Loucy (cell line): ENCODE measurements around the gene TACR1.

Experiments used
- H2AFZ ChIP-seq: fragments of 200-600 bp; sonication (generic); 2 replicates; pipeline ENCODE4 v1.6.0; 2016; ENCODE audit warnings: antibody characterized with exemption, mild to moderate bottlenecking, low read length, moderate library complexity
- H3F3A ChIP-seq: fragments of 200-600 bp; 2 replicates; pipeline ENCODE4 v1.6.0; 2016; ENCODE audit warnings: antibody characterized with exemption, low read depth, mild to moderate bottlenecking
- H3K27me3 ChIP-seq: fragments of 200-600 bp; sonication (generic); 2 replicates; pipeline ENCODE4 v1.6.1; 2014; ENCODE audit warnings: low read length, mild to moderate bottlenecking; ENCODE audit not compliant: insufficient read depth, poor library complexity, severe bottlenecking
- H3K36me3 ChIP-seq: fragments of 200-600 bp; sonication (generic); 2 replicates; pipeline ENCODE4 v1.6.1; 2016; ENCODE audit warnings: low read length; ENCODE audit not compliant: insufficient read depth
- H3K4me1 ChIP-seq: fragments of 200-600 bp; sonication (generic); 2 replicates; pipeline ENCODE4 v1.5.1; 2014; ENCODE audit warnings: low read length, mild to moderate bottlenecking; ENCODE audit not compliant: insufficient read depth, poor library complexity, severe bottlenecking
- H3K4me2 ChIP-seq: fragments of 200-600 bp; sonication (generic); 2 replicates; pipeline ENCODE4 v1.6.0; 2014; ENCODE audit warnings: antibody characterized with exemption, low read length, low read depth, mild to moderate bottlenecking; ENCODE audit not compliant: poor library complexity, severe bottlenecking
- H3K4me3 ChIP-seq: fragments of 200-600 bp; sonication (generic); 2 replicates; pipeline ENCODE4 v1.5.1; 2014; ENCODE audit warnings: low read length, mild to moderate bottlenecking, mixed read lengths; ENCODE audit not compliant: poor library complexity, severe bottlenecking
- H3K79me2 ChIP-seq: fragments of 200-600 bp; sonication (generic); 2 replicates; pipeline ENCODE4 v1.6.1; 2014; ENCODE audit warnings: low read length; ENCODE audit not compliant: insufficient read depth
- H3K9ac ChIP-seq: fragments of 200-600 bp; sonication (generic); 2 replicates; pipeline ENCODE4 v1.6.0; 2014; ENCODE audit warnings: mild to moderate bottlenecking, low read depth, low read length, moderate library complexity; ENCODE audit not compliant: poor library complexity, severe bottlenecking
- H3K9me2 ChIP-seq: fragments of 200-600 bp; sonication (generic); replicated peaks from 2 replicates; pipeline ENCODE4 v1.6.1; 2016; ENCODE audit warnings: low read depth, low read length, mixed read lengths
- H3K9me3 ChIP-seq: fragments of 200-600 bp; sonication (generic); 2 replicates; pipeline ENCODE4 v1.6.1; 2014; ENCODE audit warnings: mild to moderate bottlenecking, antibody characterized with exemption, low read length, low read depth; ENCODE audit not compliant: insufficient read depth
- H4K20me1 ChIP-seq: fragments of 200-600 bp; sonication (generic); 2 replicates; pipeline ENCODE4 v1.6.0; 2014; ENCODE audit warnings: antibody characterized with exemption, low read length, mild to moderate bottlenecking; ENCODE audit not compliant: insufficient read depth, poor library complexity, severe bottlenecking
- EZH2phosphoT487 ChIP-seq: fragments of 200-600 bp; IDR thresholded peaks from 2 replicates; pipeline ENCODE4 v1.6.1; 2018; ENCODE audit warnings: antibody characterized with exemption, mild to moderate bottlenecking, moderate library complexity, borderline replicate concordance
- TF ChIP-seq, protein P1 (sequence below): fragments of 200-600 bp; sonication (generic); conservative IDR thresholded peaks from 2 replicates; pipeline ENCODE4 v1.5.1; 2014; ENCODE audit warnings: mild to moderate bottlenecking, antibody characterized with exemption, low read length

The TACR1 gene

DNA sequence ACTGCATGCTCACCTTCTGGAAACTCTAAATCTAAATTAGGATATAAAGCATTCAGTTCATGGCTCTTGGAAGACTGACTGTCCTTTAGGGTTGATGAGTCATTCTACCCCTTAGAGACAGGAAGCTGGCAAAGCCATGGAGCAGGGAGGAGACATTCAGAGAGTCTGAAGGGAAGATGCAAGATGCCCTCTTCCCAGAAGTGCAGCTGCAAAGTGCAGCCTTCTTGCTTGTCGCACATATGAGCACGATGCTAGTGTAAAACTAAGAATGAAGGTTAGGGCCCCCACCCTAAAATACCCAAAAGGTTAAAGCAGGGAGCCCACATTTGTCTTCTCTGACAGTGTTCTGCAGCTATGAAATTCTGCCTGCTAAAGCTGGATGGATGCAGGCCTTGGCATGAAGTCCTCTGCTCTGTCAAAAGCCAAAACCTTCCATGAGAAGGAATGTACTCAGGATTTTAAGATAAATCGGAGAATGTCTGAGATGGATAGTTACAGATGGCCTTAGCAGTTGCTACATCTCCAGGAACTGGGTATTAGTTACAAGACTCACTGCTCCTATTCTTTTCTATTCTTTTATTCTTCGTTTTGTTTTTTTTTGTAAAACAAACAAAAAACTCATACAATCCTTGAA lies 151.2 kb downstream of the TACR1 start:
- H3K27me3 ChIP-seq = no peaks in the 10 kb centered on the region
- TF ChIP-seq, protein P1, sequence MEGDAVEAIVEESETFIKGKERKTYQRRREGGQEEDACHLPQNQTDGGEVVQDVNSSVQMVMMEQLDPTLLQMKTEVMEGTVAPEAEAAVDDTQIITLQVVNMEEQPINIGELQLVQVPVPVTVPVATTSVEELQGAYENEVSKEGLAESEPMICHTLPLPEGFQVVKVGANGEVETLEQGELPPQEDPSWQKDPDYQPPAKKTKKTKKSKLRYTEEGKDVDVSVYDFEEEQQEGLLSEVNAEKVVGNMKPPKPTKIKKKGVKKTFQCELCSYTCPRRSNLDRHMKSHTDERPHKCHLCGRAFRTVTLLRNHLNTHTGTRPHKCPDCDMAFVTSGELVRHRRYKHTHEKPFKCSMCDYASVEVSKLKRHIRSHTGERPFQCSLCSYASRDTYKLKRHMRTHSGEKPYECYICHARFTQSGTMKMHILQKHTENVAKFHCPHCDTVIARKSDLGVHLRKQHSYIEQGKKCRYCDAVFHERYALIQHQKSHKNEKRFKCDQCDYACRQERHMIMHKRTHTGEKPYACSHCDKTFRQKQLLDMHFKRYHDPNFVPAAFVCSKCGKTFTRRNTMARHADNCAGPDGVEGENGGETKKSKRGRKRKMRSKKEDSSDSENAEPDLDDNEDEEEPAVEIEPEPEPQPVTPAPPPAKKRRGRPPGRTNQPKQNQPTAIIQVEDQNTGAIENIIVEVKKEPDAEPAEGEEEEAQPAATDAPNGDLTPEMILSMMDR = no peak
- TF ChIP-seq EZH2phosphoT487 = no peak
- H2AFZ ChIP-seq = no peak overlapping the region
- H3K9me2 ChIP-seq = no peaks in the 10 kb centered on the region
- no peak overlapping the region for H3K4me3 ChIP-seq
- no peaks in the 10 kb centered on the region for H3K79me2 ChIP-seq
- no peaks in the 10 kb centered on the region for H4K20me1 ChIP-seq
- no peaks in the 10 kb centered on the region for H3F3A ChIP-seq
- no peaks in the 10 kb centered on the region for H3K4me1 ChIP-seq
- no peaks in the 10 kb centered on the region for H3K36me3 ChIP-seq
- no peak overlapping the region for H3K9ac ChIP-seq
- no peak overlapping the region for H3K4me2 ChIP-seq
- no peaks in the 10 kb centered on the region for H3K9me3 ChIP-seq

DNA sequence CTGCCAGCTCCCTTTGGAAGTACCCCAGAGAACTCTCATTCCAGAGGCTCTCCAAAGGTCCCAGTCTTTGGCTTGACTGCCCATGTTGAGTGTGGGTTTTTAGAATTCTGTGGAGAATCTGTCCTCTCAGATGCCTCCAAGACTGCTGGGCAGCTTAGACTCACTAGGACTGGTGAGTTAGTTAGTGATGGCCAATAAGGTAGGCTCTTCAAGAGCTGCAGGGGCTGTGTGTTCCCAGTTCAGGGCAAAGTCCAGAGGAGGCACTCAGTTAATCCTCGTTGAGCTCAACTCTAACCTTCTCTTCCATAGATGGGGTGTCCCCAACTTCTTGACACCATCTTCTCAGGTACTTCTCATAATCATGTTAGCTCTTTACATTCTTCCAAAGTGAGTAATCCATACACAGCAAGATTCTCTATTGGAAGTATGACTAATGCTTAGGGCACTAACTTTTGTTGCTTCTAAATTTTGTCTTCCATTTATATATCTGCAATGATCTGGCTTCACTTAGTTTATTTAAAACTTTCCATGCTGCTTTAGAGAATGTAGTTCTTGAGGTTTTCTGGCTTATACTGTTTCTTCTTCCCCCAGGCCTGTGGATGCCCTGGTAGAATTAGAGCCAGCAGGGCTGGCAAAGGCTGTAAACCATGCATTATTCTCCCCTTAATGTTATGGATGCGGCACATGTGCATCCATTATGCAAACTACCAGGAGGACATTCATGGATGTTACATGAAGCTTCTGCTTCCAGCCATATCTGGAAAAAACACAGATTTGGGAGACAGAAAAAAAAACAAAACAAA lies 151.9 kb downstream of the TACR1 start:
- Histone ChIP-seq H3K36me3 (no peaks in the 10 kb centered on the region), H4K20me1 (no peaks in the 10 kb centered on the region), H3K79me2 (no peaks in the 10 kb centered on the region), H3K27me3 (no peaks in the 10 kb centered on the region), H3K9me2 (no peaks in the 10 kb centered on the region), H2AFZ (no peak overlapping the region), H3F3A (no peaks in the 10 kb centered on the region), H3K4me3 (no peak overlapping the region), H3K9ac (no peak overlapping the region), H3K9me3 (no peaks in the 10 kb centered on the region), H3K4me1 (no peaks in the 10 kb centered on the region), H3K4me2 (no peak overlapping the region)
- no peak for TF ChIP-seq EZH2phosphoT487
- TF ChIP-seq, protein P1 = no peak

DNA sequence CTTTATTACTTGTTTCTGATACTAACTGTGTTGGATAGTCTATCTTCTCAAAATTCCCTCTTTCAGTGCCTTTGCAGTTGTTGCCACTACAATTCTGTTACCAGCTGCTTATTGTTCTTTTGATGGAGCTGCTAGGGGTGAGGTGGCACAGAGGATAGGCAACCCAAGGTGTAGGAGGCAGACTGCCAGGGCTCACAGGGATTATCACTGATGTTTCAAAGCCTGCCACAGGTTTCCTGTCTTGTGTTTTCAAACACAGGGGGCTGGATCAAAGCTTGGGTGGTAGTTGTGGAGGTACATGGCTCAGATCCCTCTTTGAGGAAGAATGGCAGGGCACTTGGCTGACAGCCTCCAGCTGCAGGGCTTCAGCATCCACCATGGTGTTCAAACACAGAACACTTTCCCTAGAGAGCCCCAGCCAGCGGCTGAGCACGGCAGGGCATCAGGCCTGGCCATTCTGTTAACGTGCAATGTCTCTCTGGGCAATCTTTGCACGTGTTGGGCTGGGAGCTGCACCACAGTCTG lies 153.7 kb downstream of the TACR1 start:
- Histone ChIP-seq H3K9me3 (no peaks in the 10 kb centered on the region), H3K9ac (no peak overlapping the region), H3K79me2 (no peaks in the 10 kb centered on the region), H3F3A (no peaks in the 10 kb centered on the region), H3K4me2 (no peak overlapping the region), H3K9me2 (no peaks in the 10 kb centered on the region), H4K20me1 (no peaks in the 10 kb centered on the region), H3K27me3 (no peaks in the 10 kb centered on the region), H3K4me3 (no peak overlapping the region), H2AFZ (no peak overlapping the region), H3K4me1 (no peaks in the 10 kb centered on the region), H3K36me3 (no peaks in the 10 kb centered on the region)
- no peak for TF ChIP-seq EZH2phosphoT487
- TF ChIP-seq, protein P1 = no peak
